GM12891 (cell line): ENCODE results near the gene IL31RA.

Experiments used
- DNase-seq: peaks from one replicate; pipeline ENCODE4 v3.0.0; 2011; ENCODE audit warnings: low spot score; ENCODE audit not compliant: insufficient read length
- FAIRE-seq: peaks from 2 replicates; lab custom pipeline; 2011; peaks lifted over from hg19 to GRCh38; lab: Jason Lieb, UNC
- PAX5 ChIP-seq: IDR thresholded peaks from 2 replicates; pipeline ENCODE4 v1.6.1; 2011; ENCODE audit warnings: low read length, moderate library complexity, mild to moderate bottlenecking; ENCODE audit not compliant: insufficient read depth, severe bottlenecking
- POLR2A ChIP-seq: IDR thresholded peaks from 2 replicates; pipeline ENCODE4 v1.6.1; 2011; ENCODE audit warnings: low read depth, low read length, control low read depth
- POLR2AphosphoS5 ChIP-seq: IDR thresholded peaks from 2 replicates; pipeline ENCODE4 v1.6.1; 2011; ENCODE audit warnings: low read depth, low read length, control low read depth
- POU2F2 ChIP-seq: IDR thresholded peaks from 2 replicates; pipeline ENCODE4 v1.6.1; 2011; ENCODE audit warnings: low read depth, mild to moderate bottlenecking, control low read depth, low read length, moderate library complexity
- SPI1 ChIP-seq: IDR thresholded peaks from 2 replicates; pipeline ENCODE4 v1.6.1; 2011; ENCODE audit warnings: low read depth, low read length, control low read depth
- TAF1 ChIP-seq: IDR thresholded peaks from 2 replicates; pipeline ENCODE4 v1.6.1; 2011; ENCODE audit warnings: low read depth, low read length, control low read depth

IL31RA gene

DNA sequence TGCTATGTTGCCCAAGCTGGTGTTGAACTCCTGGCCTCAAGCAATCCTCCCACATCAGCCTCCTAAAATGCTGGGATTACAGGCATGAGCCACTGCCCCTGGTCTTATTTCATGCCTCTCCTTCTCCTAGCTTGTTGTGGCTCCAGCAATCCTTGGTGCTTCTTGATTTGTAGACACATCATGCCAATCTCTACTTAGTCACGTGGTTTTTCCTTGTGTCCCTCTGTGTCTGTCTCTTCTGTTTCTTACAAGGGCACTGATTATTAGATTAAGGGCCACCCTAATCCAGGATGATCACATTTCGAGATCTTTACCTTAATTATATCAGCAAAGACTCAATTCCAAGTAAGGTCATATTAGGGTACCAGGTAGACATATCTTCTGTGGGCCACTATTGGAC lies 9.2 kb upstream of the IL31RA start:
- no peak for TF ChIP-seq SPI1
- no peak for TF ChIP-seq PAX5
- TF ChIP-seq POLR2A, result no peak
- no peak for TF ChIP-seq TAF1
- TF ChIP-seq POU2F2, result no peak
- TF ChIP-seq POLR2AphosphoS5, result no peak
- FAIRE-seq, result no peak
- no peak for DNase-seq

DNA sequence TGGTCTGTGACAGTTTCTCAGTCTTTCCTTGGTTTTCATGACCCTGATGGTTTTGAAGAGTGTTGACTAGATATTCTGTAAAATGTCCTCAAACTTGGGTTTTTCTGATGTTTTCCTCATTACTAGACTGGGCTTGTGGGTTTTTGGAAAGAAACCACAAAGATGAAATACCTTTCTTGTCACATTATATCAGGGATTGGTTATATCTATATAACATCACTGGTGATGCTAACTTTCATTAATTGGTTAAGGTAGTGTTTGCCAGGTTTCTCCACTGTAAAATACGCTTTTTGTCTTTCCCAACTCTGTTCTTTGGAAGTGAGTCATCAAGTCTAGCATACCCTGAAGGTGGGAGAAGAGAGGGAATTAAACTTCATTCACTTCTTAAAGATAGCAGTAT lies 3.3 kb upstream of the IL31RA start:
- no peak for DNase-seq
- no peak for FAIRE-seq
- TF ChIP-seq POU2F2 (no peak), TAF1 (no peak), PAX5 (no peak), SPI1 (no peak), POLR2AphosphoS5 (no peak), POLR2A (no peak)

DNA sequence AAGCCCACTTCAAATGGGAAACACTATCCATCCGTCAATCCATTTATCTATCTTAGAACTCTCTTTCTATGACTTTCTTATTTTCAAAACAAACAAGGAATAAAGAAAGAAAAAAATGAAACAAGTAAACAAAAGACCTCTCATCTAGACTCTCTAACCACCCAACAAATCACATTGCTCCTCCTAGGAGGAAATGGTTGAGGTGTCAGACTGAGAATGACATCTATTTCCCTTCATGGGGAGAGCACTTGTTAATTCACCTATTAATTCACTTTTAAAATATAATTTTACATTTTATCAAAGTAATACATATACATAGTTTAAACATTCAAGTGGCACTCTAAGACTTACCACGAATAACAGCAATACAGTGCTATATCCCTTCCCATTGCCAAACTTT lies 2.4 kb upstream of the IL31RA start:
- no peak for DNase-seq
- FAIRE-seq, result no peak
- TF ChIP-seq POLR2A (no peak), TAF1 (no peak), SPI1 (no peak), PAX5 (no peak), POU2F2 (no peak), POLR2AphosphoS5 (no peak)

DNA sequence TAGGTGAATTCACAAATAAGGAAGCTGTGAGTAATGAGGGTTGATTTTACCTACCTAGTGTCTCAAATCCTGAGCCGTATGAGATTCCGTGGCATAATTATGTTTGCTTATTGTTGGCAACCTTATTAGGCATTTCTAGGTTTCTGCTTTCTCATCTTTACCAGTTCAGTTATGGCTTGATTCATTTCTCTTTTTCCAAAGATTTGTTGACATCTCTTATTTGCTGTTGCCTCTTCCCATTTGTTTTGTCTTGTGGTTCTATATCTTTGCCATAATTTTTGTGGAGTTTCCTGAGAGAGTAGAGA lies 470 bp downstream of the IL31RA start:
- FAIRE-seq, result no peak
- TF ChIP-seq POLR2AphosphoS5, result no peak
- no peak for TF ChIP-seq TAF1
- no peak for TF ChIP-seq POU2F2
- TF ChIP-seq POLR2A, result no peak
- TF ChIP-seq SPI1, result no peak
- no peak for TF ChIP-seq PAX5
- no peak for DNase-seq

DNA sequence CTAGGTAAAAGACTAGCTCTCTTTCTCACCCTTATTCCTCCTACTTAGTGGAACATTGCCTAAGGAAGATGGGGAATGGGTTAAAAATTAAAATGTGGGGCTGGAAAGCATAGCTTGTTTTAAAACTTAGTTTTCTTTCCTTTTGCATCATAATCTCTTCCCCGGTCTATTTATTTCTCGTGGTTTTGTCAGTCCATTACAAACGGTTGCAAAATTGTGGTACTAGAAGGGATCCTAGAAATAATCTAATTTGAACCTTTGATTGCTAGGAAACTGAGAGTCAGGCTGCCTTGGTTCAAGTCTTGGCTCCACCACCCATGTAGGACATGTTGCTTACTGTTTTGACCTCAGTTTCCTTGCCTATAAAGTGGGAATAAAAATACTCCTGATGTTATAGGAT lies 1.3 kb downstream of the IL31RA start:
- FAIRE-seq (no peak), DNase-seq (no peak)
- TF ChIP-seq POLR2AphosphoS5, result no peak

DNA sequence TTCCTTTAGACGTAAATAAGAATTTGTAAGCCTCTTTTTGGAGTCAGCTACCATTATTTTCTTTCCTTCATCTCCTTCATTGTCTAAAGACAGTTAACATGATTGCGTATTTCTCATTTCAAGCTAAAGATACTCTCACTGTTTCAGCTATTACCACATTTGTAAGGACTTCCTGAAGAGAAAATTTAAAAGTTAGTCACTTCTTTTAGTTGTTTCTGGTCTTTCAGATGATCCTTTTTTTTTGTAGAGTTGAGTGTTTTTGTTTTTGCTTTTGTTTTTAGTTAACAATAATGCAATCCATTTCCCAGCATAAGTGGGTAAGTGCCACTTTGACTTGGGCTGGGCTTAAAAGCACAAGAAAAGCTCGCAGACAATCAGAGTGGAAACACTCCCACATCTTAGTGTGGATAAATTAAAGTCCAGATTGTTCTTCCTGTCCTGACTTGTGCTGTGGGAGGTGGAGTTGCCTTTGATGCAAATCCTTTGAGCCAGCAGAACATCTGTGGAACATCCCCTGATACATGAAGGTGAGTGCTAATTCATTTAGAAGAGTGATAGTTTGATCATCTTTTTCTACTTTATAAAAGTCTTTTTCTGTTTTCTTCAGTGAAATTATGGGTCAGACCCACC lies 2.0 kb downstream of the IL31RA start:
- FAIRE-seq (no peak), DNase-seq (no peak)

DNA sequence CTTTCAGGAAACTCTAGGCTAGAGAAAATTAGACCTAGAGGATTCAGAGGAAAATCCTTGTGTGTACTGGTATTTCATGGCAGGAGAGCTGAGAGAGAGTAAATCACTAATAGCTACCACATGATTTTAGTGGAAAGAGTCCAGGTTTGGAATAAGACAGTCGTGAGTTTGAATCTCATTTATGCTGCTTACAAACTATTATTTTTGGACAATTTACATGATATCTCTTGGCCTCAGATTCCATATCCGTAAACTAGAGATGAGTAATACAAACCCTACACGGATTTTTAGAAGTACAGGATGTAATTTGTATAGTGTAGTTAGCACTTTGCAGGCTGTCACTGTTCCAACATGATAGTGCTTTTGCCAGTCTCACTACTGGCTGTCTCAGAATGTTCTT lies 2.7 kb downstream of the IL31RA start:
- DNase-seq (no peak), FAIRE-seq (no peak)
- no peak for TF ChIP-seq POLR2AphosphoS5
- no peak for TF ChIP-seq POU2F2
- TF ChIP-seq POLR2A, result no peak
- no peak for TF ChIP-seq PAX5
- TF ChIP-seq TAF1, result no peak
- TF ChIP-seq SPI1, result no peak

More for the DNA sequence above, 2.0 kb downstream of the IL31RA start:
- TF ChIP-seq TAF1 (no peak), SPI1 (no peak), POLR2A (no peak), POU2F2 (no peak), PAX5 (no peak), POLR2AphosphoS5 (no peak)

DNA sequence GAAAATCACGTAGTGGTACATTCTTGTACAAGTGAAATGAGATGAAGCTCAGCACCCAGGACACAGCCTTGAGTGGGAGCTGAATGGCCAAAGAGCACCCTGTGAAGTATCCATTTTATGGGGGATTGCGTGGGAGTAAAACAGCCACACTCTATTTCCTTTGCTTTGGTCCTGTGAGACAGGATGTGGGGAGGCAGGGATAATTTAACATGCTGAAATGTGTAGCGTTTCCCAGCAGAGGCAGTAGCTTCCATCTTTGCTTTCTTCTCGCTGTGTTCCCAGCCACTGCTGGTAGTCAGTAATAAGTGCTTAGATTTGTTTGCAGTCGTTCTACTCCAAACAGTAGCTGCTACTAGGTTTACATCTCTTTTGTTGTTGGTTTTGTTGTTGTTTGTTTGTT lies 4.4 kb downstream of the IL31RA start:
- no peak for DNase-seq
- TF ChIP-seq POLR2A (no peak), SPI1 (no peak), PAX5 (no peak), POU2F2 (no peak), TAF1 (no peak), POLR2AphosphoS5 (no peak)
- FAIRE-seq, result no peak

DNA sequence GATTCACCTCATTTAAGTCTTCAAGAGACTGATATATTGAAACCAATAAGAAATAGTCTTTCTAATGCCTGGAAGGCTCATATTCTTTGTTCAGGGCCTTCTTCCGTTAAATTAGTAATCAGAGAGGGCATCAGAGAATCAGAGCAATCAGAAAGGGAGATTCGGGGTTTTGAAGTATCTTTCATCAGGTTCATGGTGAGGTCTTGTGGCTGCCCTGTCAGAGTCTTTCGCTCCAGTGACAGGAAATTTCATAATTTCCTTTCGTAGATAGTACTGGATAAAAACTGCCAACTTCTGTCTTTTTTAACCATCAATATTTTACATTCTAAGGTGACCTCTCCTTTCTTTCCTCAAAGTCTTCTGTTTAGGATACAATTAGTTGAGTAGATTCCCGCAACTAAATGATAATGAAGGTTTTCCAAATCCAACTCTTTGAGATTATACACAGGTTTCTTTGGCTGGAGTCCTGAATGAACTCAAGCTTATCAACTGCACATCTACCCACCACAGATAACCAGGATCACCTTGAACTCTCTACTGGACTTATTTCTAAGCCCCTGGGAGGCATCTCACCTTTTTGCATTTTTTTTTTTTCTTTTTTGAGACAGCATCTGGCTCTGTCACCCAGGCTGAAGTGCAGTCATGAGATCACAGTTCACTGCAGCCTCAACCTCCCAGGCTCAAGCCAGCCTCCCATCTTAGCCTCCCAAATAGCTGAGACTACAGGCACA lies 5.5 kb downstream of the IL31RA start:
- TF ChIP-seq POU2F2 (no peak), POLR2AphosphoS5 (no peak), TAF1 (no peak), PAX5 (no peak), POLR2A (no peak), SPI1 (no peak)
- FAIRE-seq (no peak), DNase-seq (no peak)

DNA sequence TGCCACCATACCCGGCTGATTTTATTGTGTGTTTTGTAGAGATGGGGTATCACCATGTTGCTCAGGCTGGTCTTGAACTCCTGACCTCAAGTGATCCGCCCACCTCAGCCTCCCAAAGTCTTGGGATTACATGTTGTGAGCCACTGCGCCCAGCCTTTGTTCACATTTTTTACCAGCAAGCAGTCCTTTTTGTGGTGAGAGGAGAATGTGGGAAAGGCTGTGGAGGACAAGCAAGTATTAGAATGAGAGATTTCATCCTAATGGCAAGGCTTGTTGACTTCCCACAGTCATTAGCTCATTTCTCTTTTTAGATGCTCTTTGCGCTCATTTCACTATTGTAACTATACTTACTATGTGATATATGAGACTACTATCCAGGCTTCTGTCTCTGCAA lies 6.1 kb downstream of the IL31RA start:
- TF ChIP-seq PAX5 (no peak), POU2F2 (no peak), POLR2AphosphoS5 (no peak), TAF1 (no peak), SPI1 (no peak), POLR2A (no peak)
- FAIRE-seq, result no peak
- DNase-seq, result no peak
